HG03175 (cell line): Measurements from ENCODE around the gene MMP23B.
"Not testable (repeated sequence)": the region's sequence is repeated elsewhere in the genome, so short reads cannot be mapped to it uniquely, and the experiment has no call there.

Experiments
- ATAC-seq: cut with Tn5 transposase; IDR thresholded peaks from one replicate; pipeline ENCODE4 v1.9.1; 2021; ENCODE audit warnings: mild to moderate bottlenecking, moderate library complexity; ENCODE audit not compliant: unreplicated experiment

MMP23B gene

DNA sequence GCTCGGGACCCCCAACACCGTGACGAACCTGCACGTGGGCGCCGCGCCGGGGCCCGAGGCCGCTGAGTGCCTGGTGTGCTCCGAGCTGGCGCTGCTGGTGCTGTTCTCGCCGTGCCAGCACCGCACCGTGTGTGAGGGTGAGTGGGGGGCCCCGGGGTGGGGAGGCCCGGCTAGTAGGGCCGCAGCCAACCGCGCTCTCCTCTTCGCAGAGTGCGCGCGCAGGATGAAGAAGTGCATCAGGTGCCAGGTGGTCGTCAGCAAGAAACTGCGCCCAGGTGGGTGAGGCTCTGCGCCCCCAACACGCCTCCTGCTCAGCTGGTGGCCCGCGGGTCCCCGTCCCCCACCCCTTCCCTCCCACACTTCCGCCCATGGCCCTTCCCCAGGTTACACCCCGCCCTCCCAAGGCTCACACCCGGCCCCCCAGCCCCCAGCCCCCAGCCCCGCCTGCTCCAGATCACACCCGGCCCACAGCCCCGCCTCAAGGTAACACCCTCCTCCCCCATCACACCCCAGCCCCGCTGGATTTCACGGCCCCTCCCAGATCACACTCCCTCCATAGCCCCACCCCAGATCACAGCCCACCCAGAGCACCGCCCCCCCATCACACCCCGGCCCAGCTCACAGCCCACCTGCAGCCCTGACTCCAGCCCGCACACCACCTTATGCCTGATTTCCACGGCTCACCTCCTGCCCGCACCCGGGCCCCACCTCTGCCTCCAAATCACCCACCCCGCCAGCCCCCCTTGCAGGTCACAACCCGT lies 2.4 kb upstream of the MMP23B start:
- no peak for ATAC-seq

DNA sequence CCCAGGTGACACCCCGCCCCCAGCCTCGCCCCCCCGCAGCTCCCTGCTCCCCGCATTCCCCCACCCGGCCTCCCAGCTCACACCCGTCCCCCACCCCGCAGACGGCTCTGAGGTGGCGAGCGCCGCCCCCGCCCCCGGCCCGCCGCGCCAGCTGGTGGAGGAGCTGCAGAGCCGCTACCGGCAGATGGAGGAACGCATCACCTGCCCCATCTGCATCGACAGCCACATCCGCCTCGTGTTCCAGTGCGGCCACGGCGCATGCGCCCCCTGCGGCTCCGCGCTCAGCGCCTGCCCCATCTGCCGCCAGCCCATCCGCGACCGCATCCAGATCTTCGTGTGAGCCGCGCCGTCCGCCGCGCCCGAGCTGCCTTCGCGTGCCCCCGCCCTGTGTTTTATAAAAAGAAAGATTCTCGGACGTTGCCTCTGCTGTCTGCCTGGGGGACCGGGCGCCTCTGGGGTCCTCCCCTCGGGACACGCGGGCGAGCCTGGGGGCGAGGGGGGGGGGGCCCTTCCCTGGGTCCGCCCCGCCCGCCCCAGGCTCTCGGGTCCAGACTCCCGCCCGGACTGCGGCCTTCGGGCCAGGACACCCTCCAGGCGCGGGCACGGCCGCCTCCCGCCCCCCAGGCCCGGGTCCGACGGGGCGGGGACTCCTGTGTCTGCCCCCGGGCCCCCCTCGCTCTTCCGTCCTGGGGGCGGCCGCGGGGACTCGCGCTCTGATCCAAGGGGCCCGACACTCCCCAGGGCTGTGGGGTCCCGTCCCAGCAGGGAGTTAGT lies 1.6 kb upstream of the MMP23B start:
- ATAC-seq = peak; percentile 74

DNA sequence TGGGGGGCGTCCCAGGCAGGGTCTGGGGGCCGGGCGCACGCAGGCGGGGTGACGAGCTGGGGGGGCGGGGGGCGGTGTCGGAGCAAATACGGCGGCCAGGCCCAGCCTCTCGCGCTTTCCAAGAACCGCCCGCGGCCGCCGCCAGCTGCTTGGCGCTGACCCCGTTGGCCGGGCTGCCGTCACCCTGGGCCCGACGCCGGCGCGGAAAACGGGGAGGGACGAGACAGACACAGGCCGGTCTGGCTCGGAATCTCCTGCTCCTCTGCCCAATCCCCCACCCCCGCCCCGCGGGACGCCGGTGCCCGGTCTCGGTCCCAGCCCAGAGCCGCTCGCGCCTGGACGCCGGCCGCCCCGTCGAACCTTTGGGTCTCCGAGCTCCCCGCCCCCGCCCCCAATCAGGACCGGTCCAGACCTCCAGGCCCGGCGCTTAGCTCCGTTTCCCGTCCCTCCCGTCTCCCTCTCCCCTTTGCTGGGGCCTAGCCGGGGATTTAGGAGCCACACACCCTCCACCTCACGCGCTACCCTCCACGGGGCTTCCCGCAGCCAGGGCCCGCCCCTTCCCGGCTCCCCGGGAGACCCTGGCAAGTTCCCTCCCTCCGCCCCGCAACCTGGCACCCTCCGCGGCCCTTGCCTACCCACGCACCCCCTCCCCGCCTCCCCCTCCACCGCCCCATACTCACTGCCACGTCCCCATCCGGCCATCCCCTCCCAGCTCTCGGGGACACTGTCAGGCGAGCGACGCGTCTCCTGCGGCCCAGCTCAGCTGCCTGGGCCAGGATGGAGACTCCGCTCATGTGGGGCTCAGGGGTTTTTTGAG lies 800 bp upstream of the MMP23B start:
- no peak for ATAC-seq

DNA sequence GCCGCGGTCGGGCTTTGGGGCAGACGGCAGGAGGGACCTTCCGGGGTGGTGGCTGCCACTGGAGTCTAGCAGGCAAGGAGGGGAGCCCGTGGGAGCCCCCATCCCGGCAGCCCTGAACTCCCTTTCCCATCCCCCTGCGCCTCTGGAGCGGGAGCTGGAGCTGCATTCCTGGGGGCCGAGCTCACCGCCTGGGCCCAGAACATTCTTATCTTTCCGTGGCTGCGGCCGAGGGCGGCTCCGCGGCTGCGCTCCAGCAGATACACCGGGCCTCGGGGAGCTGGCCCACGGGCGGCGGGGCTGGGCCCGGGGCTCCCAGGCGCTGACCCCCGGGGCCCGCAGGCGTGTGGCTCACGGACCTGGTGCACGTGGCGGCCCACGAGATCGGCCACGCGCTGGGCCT lies 1.4 kb downstream of the MMP23B start:
- ATAC-seq = not testable (repeated sequence)

GRCh38 chr1:1634613-1635012 lies 2.6 kb downstream of the MMP23B start:
- not testable (repeated sequence) for ATAC-seq

GRCh38 chr1:1636621-1637478 lies 4.9 kb downstream of the MMP23B start:
- ATAC-seq = not testable (repeated sequence)

DNA sequence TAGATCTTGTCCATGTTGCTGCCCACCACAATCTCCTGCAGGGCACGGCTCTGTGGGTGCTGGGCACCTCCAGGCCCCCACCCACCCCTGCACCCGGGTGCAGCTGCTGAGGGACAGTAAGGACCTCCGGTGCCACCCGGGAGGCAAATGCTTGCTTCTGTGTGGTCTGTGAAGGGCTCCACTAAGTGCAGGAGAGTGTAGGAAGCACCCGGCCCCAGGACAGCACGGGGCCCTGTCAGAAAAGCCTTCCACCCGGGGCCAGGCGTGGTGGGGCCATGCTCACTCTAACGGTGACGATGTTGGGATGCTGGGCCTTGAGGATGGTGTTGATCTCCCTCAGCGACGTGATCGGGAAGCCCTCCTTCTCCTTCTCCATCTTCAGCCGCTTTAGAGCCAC lies 5.5 kb downstream of the MMP23B start:
- ATAC-seq = not testable (repeated sequence)

- not testable (repeated sequence) for ATAC-seq
Measured at GRCh38 chr1:1638528-1638927, 6.6 kb downstream of the MMP23B start.

DNA sequence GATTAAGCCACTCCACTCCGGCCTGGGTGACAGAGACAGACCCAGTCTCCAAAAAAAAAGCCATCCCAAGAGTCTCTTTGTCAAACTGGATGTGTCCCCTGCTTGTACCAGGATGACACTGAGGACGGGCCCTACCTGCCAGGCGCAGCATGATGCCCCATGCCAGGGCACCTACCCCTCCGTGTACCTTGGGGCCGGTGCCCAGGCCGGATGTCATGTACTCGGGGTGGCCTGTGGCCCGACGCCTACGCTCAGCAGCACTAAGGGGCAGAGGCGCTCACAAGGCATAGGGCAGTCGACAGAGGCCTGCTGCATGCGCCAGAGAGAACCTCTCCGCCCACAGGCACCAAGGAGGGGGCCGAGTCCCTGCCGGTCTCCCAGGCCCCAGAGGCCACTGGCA lies 7.4 kb downstream of the MMP23B start:
- not testable (repeated sequence) for ATAC-seq

DNA sequence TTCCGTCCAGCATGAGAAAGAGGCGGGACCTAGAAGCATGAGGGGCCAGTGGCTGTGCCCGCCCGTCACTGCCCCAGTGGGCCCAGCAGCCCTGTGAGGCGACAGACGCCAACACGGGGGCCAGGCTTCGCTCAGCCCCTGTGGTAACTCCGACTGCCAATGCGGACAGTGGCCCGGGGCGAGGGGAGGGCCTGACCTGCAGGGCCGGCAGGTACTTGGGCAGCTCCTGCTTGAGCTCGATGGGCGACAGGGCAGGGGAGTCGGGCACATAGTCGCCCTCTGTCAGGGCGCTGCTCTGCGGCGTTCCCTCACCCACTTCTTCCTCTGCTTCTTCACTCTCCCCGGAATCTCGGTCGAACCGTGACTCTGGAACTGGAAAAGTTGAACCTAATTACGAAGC lies 8.1 kb downstream of the MMP23B start:
- ATAC-seq = not testable (repeated sequence)

DNA sequence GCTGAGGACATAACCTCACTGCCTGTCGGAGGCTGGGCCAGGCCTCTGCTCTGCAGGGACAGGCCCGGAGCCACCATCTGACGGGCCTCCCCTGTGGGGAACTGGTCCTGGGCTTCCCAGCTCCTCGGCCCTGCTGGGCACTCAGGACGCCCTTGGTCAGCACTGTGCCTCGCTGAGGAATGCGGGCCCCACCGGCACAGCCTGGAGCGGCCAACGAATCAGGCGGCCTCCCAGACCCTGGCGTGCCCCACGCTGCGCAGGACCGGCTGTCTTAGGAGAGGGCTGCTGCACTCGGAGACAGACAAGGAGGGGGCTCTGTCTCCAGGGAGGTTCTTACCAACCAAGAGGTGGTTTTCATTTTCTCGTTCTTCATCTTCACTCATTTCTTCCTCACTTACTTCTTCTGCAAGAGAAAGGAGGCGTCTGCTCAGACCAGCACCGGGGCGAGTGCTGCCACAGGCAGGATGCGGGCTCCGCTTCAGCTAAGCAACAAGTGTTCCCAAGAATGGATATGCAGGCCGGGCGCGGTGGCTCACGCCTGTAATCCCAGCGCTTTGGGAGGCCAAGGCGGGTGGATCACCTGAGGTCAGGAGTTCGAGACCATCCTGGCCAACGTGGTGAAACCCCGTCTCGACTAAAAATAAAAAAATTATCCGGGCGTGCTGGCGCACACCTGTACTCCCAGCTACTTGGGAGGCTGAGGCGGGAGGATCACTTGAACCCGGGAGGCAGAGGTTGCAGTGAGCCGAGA lies 8.9 kb downstream of the MMP23B start:
- not testable (repeated sequence) for ATAC-seq

DNA sequence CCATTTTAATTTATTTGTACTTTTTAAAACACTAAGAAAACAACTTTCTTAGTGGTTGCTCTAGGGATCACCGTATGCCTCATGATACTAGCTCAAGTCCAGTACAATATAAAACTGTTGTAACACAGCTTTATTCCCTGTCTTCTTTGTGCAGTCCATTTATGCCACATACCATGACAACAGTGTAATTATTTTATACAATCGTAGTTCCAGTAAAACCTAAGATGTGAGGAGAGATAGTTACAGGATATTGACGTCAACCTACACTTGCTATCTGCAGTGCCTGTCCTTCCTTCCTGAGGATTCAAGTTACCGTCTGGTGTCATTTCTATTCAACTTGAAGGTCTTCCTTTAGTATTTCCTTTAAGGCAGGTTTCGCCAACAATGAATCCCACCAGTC lies 14.4 kb downstream of the MMP23B start:
- ATAC-seq = not testable (repeated sequence)

GRCh38 chr1:1647567-1648241 lies 15.7 kb downstream of the MMP23B start:
- not testable (repeated sequence) for ATAC-seq

DNA sequence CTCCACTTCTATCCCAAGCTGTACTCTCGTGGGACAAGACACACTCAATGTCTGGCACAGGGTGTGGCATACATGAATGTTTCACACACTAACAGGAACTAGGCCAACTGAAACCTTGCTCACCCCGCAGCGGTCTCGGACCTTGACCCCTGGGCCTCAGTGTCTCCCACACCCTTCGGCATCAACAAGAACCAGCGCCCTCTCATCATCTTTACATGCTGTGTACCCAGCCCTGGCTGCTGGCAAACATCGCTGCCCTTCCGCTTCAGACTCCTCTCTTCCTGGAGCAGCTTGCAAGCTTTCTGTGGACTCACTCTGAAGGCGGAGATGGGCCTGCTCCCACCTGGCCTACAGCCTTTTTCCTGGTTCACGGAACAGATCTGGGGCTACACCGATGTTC lies 16.3 kb downstream of the MMP23B start:
- not testable (repeated sequence) for ATAC-seq

DNA sequence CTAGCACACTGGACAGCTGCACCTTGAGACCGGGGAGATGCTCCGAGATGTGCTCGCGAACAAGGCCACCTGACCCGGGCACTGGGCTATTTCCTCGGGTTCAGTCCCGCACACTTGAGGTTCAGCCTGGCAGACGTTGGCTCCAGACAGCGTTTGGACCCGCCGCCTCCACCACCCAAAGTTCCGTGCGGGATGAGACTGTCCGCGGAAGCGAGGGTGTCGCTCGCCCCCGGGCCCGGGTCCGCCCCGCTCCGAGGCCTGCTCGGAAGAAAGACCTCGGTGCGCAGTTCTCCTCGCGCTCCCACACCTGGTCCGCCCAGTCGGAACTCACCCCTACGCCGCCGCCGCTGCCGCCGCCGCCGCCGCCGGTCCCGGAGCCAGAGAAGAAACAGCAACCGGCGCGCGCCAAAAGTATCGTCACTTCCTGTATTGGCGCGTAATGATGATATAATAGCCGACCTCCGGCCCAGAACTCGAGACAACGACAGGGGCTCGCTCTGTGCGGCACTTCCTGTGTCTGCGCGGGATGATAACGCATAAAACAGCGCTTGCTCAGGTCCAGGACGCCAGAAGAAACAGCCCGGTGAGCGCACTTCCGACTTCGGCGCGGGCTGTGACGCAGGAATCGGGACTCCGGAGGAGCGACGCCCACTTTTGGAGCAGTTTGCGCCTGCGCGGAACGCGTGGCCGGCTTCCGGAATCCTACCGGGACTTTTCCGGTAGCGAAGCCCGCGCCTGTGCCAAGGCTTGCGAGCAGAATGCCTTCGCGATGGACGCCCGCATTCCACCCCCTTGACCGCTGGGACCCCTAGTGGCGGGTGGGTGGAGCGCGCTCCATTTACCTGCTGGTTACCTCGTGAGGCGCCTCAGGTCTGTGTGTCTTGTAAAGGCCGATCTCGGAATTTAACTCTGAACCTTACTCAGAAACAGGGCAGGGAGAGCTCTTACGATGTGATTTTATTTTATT lies 26.9 kb downstream of the MMP23B start, which contains the start of gene CDK11B:
TSS of gene CDK11B (minus strand) at position 422 of the 967 bp plus-strand sequence. CDS start 1,519 bp downstream, outside the sequence.
- peak; percentile 86 for ATAC-seq

GRCh38 chr1:1662392-1662791 lies 30.4 kb downstream of the MMP23B start:
- not testable (repeated sequence) for ATAC-seq

DNA sequence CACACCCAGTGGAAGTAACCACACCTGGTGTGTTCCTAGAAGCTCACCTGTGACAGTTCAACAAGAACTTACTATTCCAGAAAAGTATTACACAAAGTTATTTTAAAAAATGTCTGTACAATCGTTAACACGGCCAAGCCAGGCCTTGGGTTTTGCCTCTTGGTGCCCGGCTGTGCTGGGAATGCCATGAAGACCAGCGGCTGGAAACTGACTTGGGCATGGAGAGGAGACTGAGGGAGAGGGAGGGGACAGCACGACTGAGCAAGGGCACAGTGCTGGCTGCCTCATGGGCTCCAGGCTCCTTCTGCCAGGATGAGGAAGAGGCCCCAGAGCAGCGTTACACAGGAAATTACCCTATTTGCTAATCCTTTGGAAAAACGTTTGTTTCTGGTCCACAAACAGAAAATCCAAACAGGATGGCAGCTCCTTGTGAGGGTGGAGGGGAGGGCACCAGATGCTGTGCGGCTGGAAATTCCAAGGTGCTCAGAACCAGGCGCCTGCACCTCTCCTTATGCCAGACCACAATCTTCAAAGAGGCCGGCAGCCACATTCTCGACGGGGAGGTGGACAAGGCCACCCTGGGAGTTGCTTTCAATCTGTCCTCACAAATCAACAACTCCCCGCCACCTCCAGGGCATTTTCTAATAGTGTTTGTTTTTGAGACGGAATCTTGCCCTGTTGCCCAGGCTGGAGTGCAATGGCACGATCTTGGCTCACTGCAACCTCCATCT lies 31.0 kb downstream of the MMP23B start:
- not testable (repeated sequence) for ATAC-seq
